Measurements from ENCODE around the gene PFN3.

- TF ChIP-seq CTCF (IDR thresholded peaks at IDR 0.05; ENCODE audit: low read depth, low read length) (no peak), EZH2phosphoT487 (IDR thresholded peaks at IDR 0.05; ENCODE audit: low read depth) (no peak)
Observed at GRCh38 chr5:177409043-177409801, 8.8 kb upstream of the PFN3 start, which contains the start of gene F12.

Data from OCI-LY3 (cell line).